Measurements from ENCODE around the gene CDH4.

CDH4 gene

GRCh38 chr20:61702246-61702645 is 450.2 kb downstream of the CDH4 start:
- DNase-seq (ENCODE audit: low spot score) (no peak), FAIRE-seq (no peak)

GRCh38 chr20:61704661-61705060 is 452.6 kb downstream of the CDH4 start:
- FAIRE-seq (no peak), DNase-seq (ENCODE audit: low spot score) (no peak)

- FAIRE-seq: no peak
- no peak for DNase-seq (ENCODE audit: low spot score)
These were observed 453.6 kb downstream of the CDH4 start for GRCh38 chr20:61705386-61706258.

GRCh38 chr20:61706259-61706961 is 454.3 kb downstream of the CDH4 start:
- FAIRE-seq (no peak), DNase-seq (ENCODE audit: low spot score) (no peak)

- DNase-seq (ENCODE audit: low spot score): no peak
- no peak for FAIRE-seq
These were observed 456.8 kb downstream of the CDH4 start for GRCh38 chr20:61708891-61709290.

GRCh38 chr20:61710108-61710507 is 458.0 kb downstream of the CDH4 start:
- DNase-seq (ENCODE audit: low spot score) (no peak), FAIRE-seq (no peak)

GRCh38 chr20:61712688-61713087 is 460.6 kb downstream of the CDH4 start:
- DNase-seq (ENCODE audit: low spot score) (no peak), FAIRE-seq (no peak)

- FAIRE-seq: no peak
- DNase-seq (ENCODE audit: low spot score): no peak
These were observed 466.4 kb downstream of the CDH4 start for GRCh38 chr20:61718361-61719005.

- DNase-seq (ENCODE audit: low spot score) (no peak), FAIRE-seq (no peak)
These were observed 467.8 kb downstream of the CDH4 start for GRCh38 chr20:61719691-61720347.

GRCh38 chr20:61720348-61720696 is 468.3 kb downstream of the CDH4 start:
- no peak for DNase-seq (ENCODE audit: low spot score)
- FAIRE-seq: no peak

GRCh38 chr20:61722146-61722678 is 470.2 kb downstream of the CDH4 start:
- no peak for FAIRE-seq
- no peak for DNase-seq (ENCODE audit: low spot score)

GRCh38 chr20:61723529-61724257 is 471.6 kb downstream of the CDH4 start:
- FAIRE-seq (no peak), DNase-seq (ENCODE audit: low spot score) (no peak)

- DNase-seq (ENCODE audit: low spot score): no peak
These were observed 472.3 kb downstream of the CDH4 start for GRCh38 chr20:61724376-61724775.

GRCh38 chr20:61725145-61725544 is 473.1 kb downstream of the CDH4 start:
- FAIRE-seq: no peak

More at GRCh38 chr20:61724376-61724775, 472.3 kb downstream of the CDH4 start:
- FAIRE-seq: no peak

GRCh38 chr20:61725966-61726365 is 473.9 kb downstream of the CDH4 start:
- FAIRE-seq (no peak), DNase-seq (ENCODE audit: low spot score) (no peak)

More at GRCh38 chr20:61725145-61725544, 473.1 kb downstream of the CDH4 start:
- no peak for DNase-seq (ENCODE audit: low spot score)

GRCh38 chr20:61726979-61727378 is 474.9 kb downstream of the CDH4 start:
- DNase-seq (ENCODE audit: low spot score): no peak
- no peak for FAIRE-seq

- DNase-seq (ENCODE audit: low spot score) (no peak), FAIRE-seq (no peak)
These were observed 475.7 kb downstream of the CDH4 start for GRCh38 chr20:61727761-61728160.

- no peak for DNase-seq (ENCODE audit: low spot score)
- FAIRE-seq: no peak
These were observed 476.3 kb downstream of the CDH4 start for GRCh38 chr20:61728326-61728725.

GRCh38 chr20:61728786-61729770 is 477.0 kb downstream of the CDH4 start:
- DNase-seq (ENCODE audit: low spot score) (no peak), FAIRE-seq (no peak)
